AG09309 (cell line): ENCODE measurements around the gene ZNF396.

Source experiments
- DNase-seq: peaks from one replicate; pipeline ENCODE4 v3.0.0-alpha.2; 2010; ENCODE audit warnings: low read depth
- H3K4me3 ChIP-seq: 2 replicates; pipeline ENCODE4 v1.5.1; 2011; ENCODE audit warnings: mild to moderate bottlenecking, low read depth, low read length, moderate library complexity; ENCODE audit not compliant: control insufficient read depth
- CTCF ChIP-seq: IDR thresholded peaks from 2 replicates; pipeline ENCODE4 v1.5.1; 2011; ENCODE audit warnings: mild to moderate bottlenecking, low read depth, low read length, inconsistent platforms; ENCODE audit not compliant: insufficient read depth, control insufficient read depth; ENCODE audit errors: missing control alignments

The ZNF396 gene

GRCh38 chr18:35376393-35376741 lies 770 bp downstream of the ZNF396 start:
- no peak for TF ChIP-seq CTCF
- peak overlapping the region; percentile 73 for H3K4me3 ChIP-seq
- no peak for DNase-seq

DNA sequence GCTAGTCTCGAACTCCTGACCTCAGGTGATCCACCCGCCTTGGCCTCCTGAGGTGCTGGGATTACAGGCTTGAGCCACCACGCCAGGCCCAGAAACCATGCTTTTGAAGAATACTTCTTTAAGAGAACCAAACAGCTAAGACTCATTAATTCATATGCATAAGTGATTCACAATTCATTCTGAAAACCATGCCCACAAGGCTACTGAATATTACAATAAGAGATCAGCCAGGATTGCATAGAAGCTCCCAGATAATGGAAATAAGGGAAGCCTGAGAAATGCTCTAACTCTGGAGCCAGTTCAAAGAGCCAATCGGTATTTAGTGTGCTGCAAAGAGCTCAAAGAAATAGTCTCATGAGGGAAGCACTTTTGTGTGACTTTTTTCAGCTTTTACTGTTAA lies 2.4 kb downstream of the ZNF396 start:
- TF ChIP-seq CTCF, result no peak
- no peak for DNase-seq
- no peak overlapping the region for H3K4me3 ChIP-seq

GRCh38 chr18:35371412-35372195 lies 5.5 kb downstream of the ZNF396 start:
- no peak for TF ChIP-seq CTCF
- peak; percentile 74 for DNase-seq
- H3K4me3 ChIP-seq, result no peak overlapping the region; the same call in 1 of the 2 replicates

DNA sequence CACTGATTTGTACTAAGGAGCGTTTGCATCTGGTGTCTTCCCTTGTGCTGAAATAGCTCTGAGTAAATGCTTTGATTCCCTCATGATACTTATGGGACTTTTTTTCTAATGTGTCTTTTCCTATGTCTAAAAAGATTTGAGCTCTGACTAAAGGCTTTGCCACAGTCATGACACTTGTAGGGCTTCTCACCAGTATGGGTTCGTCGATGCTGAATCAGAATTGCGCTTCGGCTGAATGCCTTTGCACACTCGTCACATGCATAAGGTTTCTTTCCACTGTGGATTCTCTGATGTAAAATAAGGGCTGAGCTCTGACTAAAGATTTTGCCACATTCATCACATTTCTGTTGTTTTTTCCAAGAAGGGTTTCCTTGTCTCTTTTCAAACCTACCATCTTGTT lies 8.0 kb downstream of the ZNF396 start:
- peak; percentile 43 for DNase-seq
- no peak overlapping the region for H3K4me3 ChIP-seq
- no peak for TF ChIP-seq CTCF

GRCh38 chr18:35368595-35368994 lies 8.5 kb downstream of the ZNF396 start:
- TF ChIP-seq CTCF, result no peak
- no peak for DNase-seq
- H3K4me3 ChIP-seq, result no peak overlapping the region

DNA sequence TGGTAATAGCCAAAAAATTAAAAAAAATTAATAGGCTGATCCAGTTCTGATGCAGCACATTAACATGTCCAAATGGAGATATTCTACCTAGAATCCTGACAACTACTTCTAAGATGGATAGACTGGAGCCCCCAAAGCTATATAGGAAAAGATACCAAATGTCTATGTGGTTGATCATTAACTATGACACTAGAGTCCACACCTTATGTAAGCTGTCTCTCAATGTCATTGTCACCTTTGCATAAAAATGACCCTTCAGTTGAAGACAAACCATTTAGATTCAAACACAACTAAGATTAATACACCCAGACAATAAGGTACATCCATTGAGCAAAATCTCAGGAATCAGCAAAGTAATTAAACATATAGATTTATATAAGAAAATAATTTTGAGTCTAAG lies 14.6 kb downstream of the ZNF396 start:
- TF ChIP-seq CTCF, result no peak
- DNase-seq, result no peak
- H3K4me3 ChIP-seq, result no peak overlapping the region
